ENCODE results near the gene SPG11. TPM values are rescaled to one million over a fixed set of nuclear protein-coding genes. Genes with fewer than 3 reads are reported as not detected.
"Not testable (repeated sequence)": the region's sequence is repeated elsewhere in the genome, so short reads cannot be mapped to it uniquely, and the experiment has no call there.

The SPG11 gene
- total and polyA plus RNA-seq, 7 experiments from 2014 or later: 26.1 to 137 (median 107) TPM

DNA sequence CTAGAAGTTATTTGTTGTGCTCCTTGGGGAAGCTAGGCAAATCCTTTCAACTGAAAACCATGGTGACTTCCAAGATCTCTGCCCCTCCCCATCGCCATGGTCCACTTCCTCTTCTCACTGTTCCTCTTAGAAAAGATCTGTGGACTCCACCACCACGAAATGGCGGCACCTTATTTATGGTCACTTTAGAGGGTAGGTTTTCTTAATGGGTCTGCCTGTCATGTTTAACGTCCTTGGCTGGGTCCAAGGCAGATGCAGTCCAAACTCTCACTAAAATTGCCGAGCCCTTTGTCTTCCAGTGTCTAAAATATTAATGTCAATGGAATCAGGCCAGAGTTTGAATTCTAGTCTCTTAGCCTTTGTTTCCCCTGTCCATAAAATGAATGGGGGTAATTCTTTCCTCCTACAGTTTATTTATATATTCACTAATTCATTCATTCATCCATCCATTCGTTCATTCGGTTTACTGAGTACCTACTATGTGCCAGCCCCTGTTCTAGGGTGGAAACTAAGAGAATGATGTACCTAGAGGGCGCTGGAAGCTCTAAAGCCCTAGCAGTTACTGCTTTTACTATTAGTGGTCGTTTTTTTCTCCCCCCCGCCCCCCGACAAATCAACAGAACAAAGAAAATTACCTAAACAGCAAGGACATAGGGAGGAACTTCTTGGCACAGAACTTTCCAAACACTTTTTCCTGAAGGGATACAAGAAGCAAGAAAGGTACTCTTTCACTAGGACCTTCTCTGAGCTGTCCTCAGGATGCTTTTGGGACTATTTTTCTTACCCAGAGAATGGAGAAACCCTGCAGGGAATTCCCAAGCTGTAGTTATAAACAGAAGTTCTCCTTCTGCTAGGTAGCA, 47.0 kb upstream of the SPG11 start:
- Histone ChIP-seq H3K4me3 (ENCODE audit: low read length) (peak overlapping the region; percentile 83), H3K4me1 (ENCODE audit: control insufficient read depth in 2 of 2, insufficient read depth in 2 of 2, low read length in 2 of 2) (peaks cover 5 to 16% of the 10 kb centered on the region in 2 donors), H3K9me3 (ENCODE audit: control insufficient read depth in 2 of 3, low read length in 3 of 3) (no peaks in the 10 kb centered on the region), H3K36me3 (ENCODE audit: control insufficient read depth in 2 of 3, insufficient read depth in 3 of 3, low read length in 3 of 3) (peaks cover 16 to 33% (median 17%) of the 10 kb centered on the region in 3 experiments), H3K27me3 (ENCODE audit: control insufficient read depth in 2 of 2, insufficient read depth in 2 of 2, low read length in 2 of 2) (no peaks in the 10 kb centered on the region), H3K27ac (ENCODE audit: low read depth, low read length) (peak overlapping the region; percentile 95)
- Mint-ChIP-seq H3K27me3 (peaks cover 0 to 17% (median 0%) of the 10 kb centered on the region in 5 donors), H3K27ac (peak overlapping the region; percentile 98 to 100 (median 100)), H3K4me1 (peaks cover 24 to 69% (median 46%) of the 10 kb centered on the region in 7 donors), H3K4me3 (peak overlapping the region; percentile 93 to 100 (median 98)), H3K9me3 (peaks cover 0 to 17% (median 3%) of the 10 kb centered on the region in 11 donors), H3K36me3 (peaks cover 12 to 71% (median 55%) of the 10 kb centered on the region in 5 donors)
- ChIA-PET POLR2A (interaction anchor here (0.7 to 39.4 kb wide), 26 partner anchors 7 to 283 kb away, joined by 3 to 3822 read pairs (median 6); partner anchors contain the start of genes CTDSPL2, EIF3J, SPG11 and TRIM69), CTCF (interaction anchor here (0.7 to 13.5 kb wide), 16 partner anchors 11 to 133 kb away, joined by 3 to 235 read pairs (median 8); partner anchors contain the start of genes SPG11 and TRIM69)
- peak in 5 of 9 donors; percentile 39 to 59 (median 53) for DNase-seq
- peak; percentile 10 for ATAC-seq
- intact Hi-C loops (cut with micrococcal nuclease): loop anchor here (1.0 to 5.0 kb wide), 10 partner anchors 16 to 1198 kb away; partner anchors contain the start of genes SPG11 (in 2 of the 2) and EIF3J (in 1 of the 2)

DNA sequence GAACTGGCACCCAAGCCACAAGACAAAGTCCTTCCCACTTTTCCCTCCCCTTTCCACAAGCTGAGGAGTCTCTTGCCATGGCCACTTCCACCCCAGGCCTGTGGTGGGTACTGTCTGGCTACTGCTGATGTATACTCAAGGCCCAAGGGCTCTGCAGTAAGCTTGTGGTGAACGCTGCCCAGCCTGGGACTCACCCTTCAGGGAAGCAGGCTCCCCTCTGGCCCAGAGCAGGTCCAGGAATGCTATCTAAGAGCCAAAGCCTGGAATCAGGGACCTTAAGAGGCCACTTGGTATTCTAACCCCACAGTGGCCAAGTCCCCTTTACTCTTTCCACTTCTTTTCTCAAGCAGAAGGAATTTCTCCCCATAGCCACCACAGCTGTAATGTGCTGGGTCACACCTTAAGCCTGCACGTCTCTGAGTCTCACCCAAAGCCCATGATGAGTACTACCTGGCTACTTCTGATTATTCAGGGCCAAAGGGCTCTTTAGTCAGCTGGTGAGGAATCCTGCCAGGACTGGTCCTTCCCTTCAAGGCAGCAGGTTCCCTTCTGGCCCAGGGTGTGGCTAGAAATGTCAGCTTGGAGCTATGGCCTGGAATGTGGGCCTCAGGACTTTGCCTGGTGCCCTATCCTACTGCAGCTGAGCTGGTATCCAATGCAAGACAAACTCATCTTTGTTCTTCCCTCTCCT, 43.6 kb upstream of the SPG11 start:
- Mint-ChIP-seq H3K4me3 (no peak overlapping the region), H3K36me3 (peaks cover 4 to 65% (median 34%) of the 10 kb centered on the region in 5 donors), H3K27me3 (peaks cover 0 to 6% (median 0%) of the 10 kb centered on the region in 5 donors), H3K9me3 (peaks cover 0 to 38% (median 14%) of the 10 kb centered on the region in 11 donors), H3K27ac (peak overlapping the region in 2 of 9 donors; percentile 26 to 63), H3K4me1 (peaks cover 14 to 54% (median 40%) of the 10 kb centered on the region in 7 donors)
- ChIA-PET POLR2A (interaction anchor here (0.5 to 39.4 kb wide), 6 partner anchors 9 to 85 kb away, joined by 3 to 3822 read pairs (median 68); partner anchors contain the start of genes SPG11 and TRIM69), CTCF (interaction anchor here (0.8 to 13.5 kb wide), 2 partner anchors 10 to 44 kb away, joined by 3 to 235 read pairs; partner anchors contain the start of gene SPG11)
- H3K4me1 ChIP-seq (ENCODE audit: control insufficient read depth in 2 of 2, insufficient read depth in 2 of 2, low read length in 2 of 2): peaks cover 5 to 12% of the 10 kb centered on the region in 2 donors
- intact Hi-C loops (cut with micrococcal nuclease): no loop called here
- no peak overlapping the region for H3K4me3 ChIP-seq (ENCODE audit: low read length)
- peaks cover 0 to 7% (median under 1%) of the 10 kb centered on the region in 3 experiments for H3K36me3 ChIP-seq (ENCODE audit: control insufficient read depth in 2 of 3, insufficient read depth in 3 of 3, low read length in 3 of 3)
- no peak for DNase-seq
- no peaks in the 10 kb centered on the region for H3K9me3 ChIP-seq (ENCODE audit: control insufficient read depth in 2 of 3, low read length in 3 of 3)
- H3K27me3 ChIP-seq (ENCODE audit: control insufficient read depth in 2 of 2, insufficient read depth in 2 of 2, low read length in 2 of 2): no peaks in the 10 kb centered on the region
- H3K27ac ChIP-seq (ENCODE audit: low read depth, low read length): no peak overlapping the region
- ATAC-seq: no peak

DNA sequence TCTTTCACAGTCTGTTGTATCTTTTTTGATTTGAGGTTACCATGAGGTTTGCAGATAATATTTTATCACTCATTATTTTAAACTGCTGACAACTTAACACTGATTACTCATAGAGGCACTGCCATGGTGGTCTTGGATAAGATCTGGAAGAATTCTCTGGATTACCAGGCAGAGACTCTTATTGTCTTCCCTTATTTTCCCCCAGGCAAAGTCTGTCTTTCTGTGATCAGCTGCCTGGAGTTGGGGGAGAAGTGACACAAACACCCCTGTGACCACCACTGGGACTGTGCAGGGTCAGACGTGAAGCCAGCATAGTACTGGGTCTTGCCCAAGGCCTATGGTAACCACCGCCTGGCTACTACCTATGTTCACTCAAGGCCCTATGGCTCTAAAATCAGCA, 42.9 kb upstream of the SPG11 start:
- peaks cover 0 to under 1% (median 0%) of the 10 kb centered on the region in 3 experiments for H3K36me3 ChIP-seq (ENCODE audit: control insufficient read depth in 2 of 3, insufficient read depth in 3 of 3, low read length in 3 of 3)
- Mint-ChIP-seq H3K4me3 (no peak overlapping the region), H3K27me3 (peaks cover 0 to 4% (median 0%) of the 10 kb centered on the region in 5 donors), H3K27ac (peak overlapping the region in 1 of 9 donors; percentile 18), H3K4me1 (peaks cover 14 to 58% (median 40%) of the 10 kb centered on the region in 7 donors), H3K36me3 (peaks cover 4 to 65% (median 32%) of the 10 kb centered on the region in 5 donors), H3K9me3 (peaks cover 0 to 39% (median 17%) of the 10 kb centered on the region in 11 donors)
- no peak overlapping the region for H3K27ac ChIP-seq (ENCODE audit: low read depth, low read length)
- intact Hi-C loops (cut with micrococcal nuclease): no loop called here
- no peak for DNase-seq
- no peak for ATAC-seq
- H3K27me3 ChIP-seq (ENCODE audit: control insufficient read depth in 2 of 2, insufficient read depth in 2 of 2, low read length in 2 of 2): no peaks in the 10 kb centered on the region
- CTCF ChIA-PET: interaction anchor here (1.1 to 13.5 kb wide), 2 partner anchors 24 to 43 kb away, joined by 4 to 235 read pairs; partner anchors contain the start of gene SPG11
- POLR2A ChIA-PET: interaction anchor here (0.5 to 39.4 kb wide), 6 partner anchors 8 to 85 kb away, joined by 3 to 3822 read pairs (median 69); partner anchors contain the start of genes SPG11 and TRIM69
- no peak overlapping the region for H3K4me3 ChIP-seq (ENCODE audit: low read length)
- H3K4me1 ChIP-seq (ENCODE audit: control insufficient read depth in 2 of 2, insufficient read depth in 2 of 2, low read length in 2 of 2): peaks cover 5 to 12% of the 10 kb centered on the region in 2 donors
- H3K9me3 ChIP-seq (ENCODE audit: control insufficient read depth in 2 of 3, low read length in 3 of 3): no peaks in the 10 kb centered on the region

GRCh38 chr15:44705986-44706385, 42.5 kb upstream of the SPG11 start:
- POLR2A ChIA-PET: interaction anchor here (1.2 to 39.4 kb wide), 5 partner anchors 8 to 31 kb away, joined by 3 to 3822 read pairs (median 132); partner anchors contain the start of genes SPG11 and TRIM69
- Histone ChIP-seq H3K4me1 (ENCODE audit: control insufficient read depth in 2 of 2, insufficient read depth in 2 of 2, low read length in 2 of 2) (peaks cover 5 to 12% of the 10 kb centered on the region in 2 donors), H3K36me3 (ENCODE audit: control insufficient read depth in 2 of 3, insufficient read depth in 3 of 3, low read length in 3 of 3) (no peaks in the 10 kb centered on the region), H3K4me3 (ENCODE audit: low read length) (no peak overlapping the region), H3K27me3 (ENCODE audit: control insufficient read depth in 2 of 2, insufficient read depth in 2 of 2, low read length in 2 of 2) (no peaks in the 10 kb centered on the region), H3K9me3 (ENCODE audit: control insufficient read depth in 2 of 3, low read length in 3 of 3) (no peaks in the 10 kb centered on the region), H3K27ac (ENCODE audit: low read depth, low read length) (no peak overlapping the region)
- peaks cover 0 to under 1% (median 0%) of the 10 kb centered on the region in 5 donors for H3K27me3 Mint-ChIP-seq
- H3K4me1 Mint-ChIP-seq: peaks cover 14 to 58% (median 40%) of the 10 kb centered on the region in 7 donors
- H3K9me3 Mint-ChIP-seq: peaks cover 0 to 37% (median 17%) of the 10 kb centered on the region in 11 donors
- DNase-seq (no peak), ATAC-seq (no peak)
- peaks cover 4 to 64% (median 33%) of the 10 kb centered on the region in 5 donors for H3K36me3 Mint-ChIP-seq
- CTCF ChIA-PET: interaction anchor here (0.8 to 13.5 kb wide), 3 partner anchors 22 to 43 kb away, joined by 3 to 235 read pairs (median 4); partner anchors contain the start of gene SPG11
- intact Hi-C loops (cut with micrococcal nuclease): no loop called here
- H3K27ac Mint-ChIP-seq: peak overlapping the region in 1 of 9 donors; percentile 18
- H3K4me3 Mint-ChIP-seq: no peak overlapping the region

DNA sequence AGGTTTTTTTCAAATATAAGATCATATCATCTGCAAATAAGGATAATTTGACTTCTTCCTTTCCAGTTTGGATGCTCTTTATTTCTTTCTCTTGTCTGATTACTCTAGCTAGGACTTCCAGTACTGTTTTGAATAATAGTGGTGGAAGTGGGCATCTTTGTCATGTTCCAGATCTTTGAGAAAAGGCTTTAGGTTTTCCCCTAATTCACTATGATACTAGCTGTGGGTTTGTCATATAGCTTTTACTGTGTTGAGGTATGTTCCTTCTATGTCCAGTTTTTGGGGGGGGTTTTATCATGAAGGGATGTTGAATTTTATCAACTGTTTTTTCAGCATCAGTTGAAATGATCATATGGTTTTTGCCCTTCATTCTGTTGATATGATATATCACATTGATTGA, 37.2 kb upstream of the SPG11 start:
- H3K27ac ChIP-seq (ENCODE audit: low read depth, low read length); H3K4me3 ChIP-seq (ENCODE audit: low read length); H3K36me3 ChIP-seq (ENCODE audit: control insufficient read depth in 2 of 3, insufficient read depth in 3 of 3, low read length in 3 of 3); ATAC-seq; CTCF ChIA-PET; intact Hi-C loops (cut with micrococcal nuclease); H3K4me1 ChIP-seq (ENCODE audit: control insufficient read depth in 2 of 2, insufficient read depth in 2 of 2, low read length in 2 of 2); H3K9me3 ChIP-seq (ENCODE audit: control insufficient read depth in 2 of 3, low read length in 3 of 3); H3K27me3 ChIP-seq (ENCODE audit: control insufficient read depth in 2 of 2, insufficient read depth in 2 of 2, low read length in 2 of 2); DNase-seq; H3K4me3 Mint-ChIP-seq; H3K27ac Mint-ChIP-seq: not testable (repeated sequence)
- peaks cover 0 to 52% (median 25%) of the 10 kb centered on the region in 5 donors for H3K36me3 Mint-ChIP-seq
- H3K27me3 Mint-ChIP-seq: peaks cover 0 to 20% (median 0%) of the 10 kb centered on the region in 5 donors
- POLR2A ChIA-PET: interaction anchor here (1.2 to 8.4 kb wide), 6 partner anchors 8 to 32 kb away, joined by 4 to 156 read pairs (median 12); partner anchors contain the start of genes B2M, PATL2 and SPG11
- H3K4me1 Mint-ChIP-seq: peaks cover 16 to 48% (median 24%) of the 10 kb centered on the region in 7 donors
- H3K9me3 Mint-ChIP-seq: peaks cover 0 to 61% (median 37%) of the 10 kb centered on the region in 11 donors
